Hematopoietic multipotent progenitor cell treated with erythropoietin and hydrocortisone succinate and interleukin-3 and kit ligand, for 8 days (in vitro differentiated cells): Measurements from ENCODE around the gene AP3S1.

Experiments used
- DNase-seq: peaks from one replicate; pipeline ENCODE4 v3.0.0-alpha.2; 2015

The AP3S1 gene

GRCh38 chr5:115829913-115830312, 11.8 kb upstream of the AP3S1 start:
- no peak for DNase-seq

- peak; percentile 66 for DNase-seq
Observed at GRCh38 chr5:115831163-115831768, 10.5 kb upstream of the AP3S1 start.

- no peak for DNase-seq
Observed at GRCh38 chr5:115835481-115835880, 6.3 kb upstream of the AP3S1 start.

GRCh38 chr5:115838885-115839518, 2.7 kb upstream of the AP3S1 start:
- peak; percentile 79 for DNase-seq

GRCh38 chr5:115840873-115841272, 862 bp upstream of the AP3S1 start:
- DNase-seq = no peak

- DNase-seq = peak; percentile 52
Observed at GRCh38 chr5:115842089-115842935, 577 bp downstream of the AP3S1 start.

- peak; percentile 39 for DNase-seq
Observed at GRCh38 chr5:115842952-115843351, 1.2 kb downstream of the AP3S1 start.

- no peak for DNase-seq
Observed at GRCh38 chr5:115843444-115844130, 1.9 kb downstream of the AP3S1 start.

GRCh38 chr5:115844321-115844817, 2.6 kb downstream of the AP3S1 start:
- DNase-seq = no peak

GRCh38 chr5:115847290-115847689, 5.6 kb downstream of the AP3S1 start:
- no peak for DNase-seq

- DNase-seq = no peak
Observed at GRCh38 chr5:115849258-115849798, 7.6 kb downstream of the AP3S1 start.

GRCh38 chr5:115850744-115851416, 9.1 kb downstream of the AP3S1 start:
- DNase-seq = peak; percentile 18

- DNase-seq = no peak
Observed at GRCh38 chr5:115854139-115854538, 12.4 kb downstream of the AP3S1 start.

GRCh38 chr5:115855959-115856358, 14.2 kb downstream of the AP3S1 start:
- DNase-seq = no peak

- no peak for DNase-seq
Observed at GRCh38 chr5:115857057-115857479, 15.3 kb downstream of the AP3S1 start.

- DNase-seq = no peak
Observed at GRCh38 chr5:115857626-115858349, 16.1 kb downstream of the AP3S1 start.

GRCh38 chr5:115858396-115858795, 16.7 kb downstream of the AP3S1 start:
- no peak for DNase-seq

- no peak for DNase-seq
Observed at GRCh38 chr5:115859378-115859777, 17.6 kb downstream of the AP3S1 start.

GRCh38 chr5:115869256-115869795, 27.6 kb downstream of the AP3S1 start:
- DNase-seq = no peak

GRCh38 chr5:115872447-115872846, 30.7 kb downstream of the AP3S1 start:
- DNase-seq = no peak

GRCh38 chr5:115873392-115873791, 31.7 kb downstream of the AP3S1 start:
- DNase-seq = no peak
